Activated CD8-positive, alpha-beta memory T cell treated with anti-CD3 and anti-CD28 coated beads, Interleukin-2, amount 10 ng/mL, durations not matched to agents 7 days and 5 days (primary cell): ENCODE data around the gene SERPINB12. TPM values are rescaled to one million over a fixed set of nuclear protein-coding genes. Genes with fewer than 3 reads are reported as not detected.

Source experiments
- ATAC-seq: fragments of 150-1000 bp; cut with Tn5 transposase; one replicate; pipeline ENCODE4 v1.10.0; 2021; ENCODE audit warnings: moderate library complexity
- CTCF ChIA-PET: fragments of 350-600 bp; sonication (Branson Sonifier 250); formaldehyde crosslinking; loops from one replicate; lab custom pipeline; 2021; ENCODE audit warnings: antibody characterized with exemption; lab: Charles Lee
- DNase-seq: peaks from one replicate; pipeline ENCODE4 v3.0.0-alpha.2; 2020
- H3K27ac Mint-ChIP-seq: one replicate; pipeline ENCODE4 v1.8.0; 2021; ENCODE audit warnings: mild to moderate bottlenecking, mixed read lengths
- H3K27me3 Mint-ChIP-seq: one replicate; pipeline ENCODE4 v1.8.0; 2021; ENCODE audit warnings: mixed read lengths
- H3K36me3 Mint-ChIP-seq: one replicate; pipeline ENCODE4 v1.8.0; 2021; ENCODE audit warnings: mild to moderate bottlenecking, mixed read lengths
- H3K4me1 Mint-ChIP-seq: one replicate; pipeline ENCODE4 v1.8.0; 2021; ENCODE audit warnings: mixed read lengths
- H3K4me3 Mint-ChIP-seq: one replicate; pipeline ENCODE4 v1.8.0; 2021; ENCODE audit warnings: mild to moderate bottlenecking, moderate library complexity, mixed read lengths
- H3K9me3 Mint-ChIP-seq: one replicate; pipeline ENCODE4 v1.8.0; 2022; ENCODE audit warnings: low read depth, mixed read lengths
- total RNA-seq, 2 experiments: library from RNA; stranded (reverse); gene quantifications; one replicate each; pipeline ENCODE4 v1.2.3, GENCODE V29; 2021

The SERPINB12 gene
- total RNA-seq, 2 experiments from 2014 or later: not detected

GRCh38 chr18:63588909-63589308, 46.7 kb downstream of the SERPINB12 start:
- H3K4me1 Mint-ChIP-seq: no peaks in the 10 kb centered on the region
- CTCF ChIA-PET: no interaction called here
- H3K4me3 Mint-ChIP-seq: no peak overlapping the region
- no peak for ATAC-seq
- no peaks in the 10 kb centered on the region for H3K9me3 Mint-ChIP-seq
- peaks cover 8% of the 10 kb centered on the region for H3K27me3 Mint-ChIP-seq
- no peaks in the 10 kb centered on the region for H3K36me3 Mint-ChIP-seq
- DNase-seq: no peak
- H3K27ac Mint-ChIP-seq: no peak overlapping the region

- Mint-ChIP-seq H3K36me3 (no peaks in the 10 kb centered on the region), H3K4me1 (no peaks in the 10 kb centered on the region), H3K27me3 (peaks cover 6% of the 10 kb centered on the region), H3K27ac (no peak overlapping the region), H3K9me3 (no peaks in the 10 kb centered on the region), H3K4me3 (no peak overlapping the region)
- DNase-seq (no peak), ATAC-seq (no peak)
- CTCF ChIA-PET: no interaction called here
These were observed 48.2 kb downstream of the SERPINB12 start for GRCh38 chr18:63590373-63590772.

- Mint-ChIP-seq H3K9me3 (no peaks in the 10 kb centered on the region), H3K4me1 (no peaks in the 10 kb centered on the region), H3K4me3 (no peak overlapping the region), H3K36me3 (no peaks in the 10 kb centered on the region), H3K27me3 (peaks cover 6% of the 10 kb centered on the region), H3K27ac (no peak overlapping the region)
- CTCF ChIA-PET: no interaction called here
- ATAC-seq (no peak), DNase-seq (no peak)
These were observed 49.0 kb downstream of the SERPINB12 start for GRCh38 chr18:63590966-63591695.

- H3K9me3 Mint-ChIP-seq: no peaks in the 10 kb centered on the region
- H3K4me1 Mint-ChIP-seq: no peaks in the 10 kb centered on the region
- peaks cover 6% of the 10 kb centered on the region for H3K27me3 Mint-ChIP-seq
- H3K27ac Mint-ChIP-seq: no peak overlapping the region
- no peak for DNase-seq
- H3K4me3 Mint-ChIP-seq: no peak overlapping the region
- no peaks in the 10 kb centered on the region for H3K36me3 Mint-ChIP-seq
- no peak for ATAC-seq
- CTCF ChIA-PET: no interaction called here
These were observed 49.6 kb downstream of the SERPINB12 start for GRCh38 chr18:63591725-63592124.

- ATAC-seq: no peak
- H3K36me3 Mint-ChIP-seq: no peaks in the 10 kb centered on the region
- no peak overlapping the region for H3K4me3 Mint-ChIP-seq
- no peak overlapping the region for H3K27ac Mint-ChIP-seq
- H3K27me3 Mint-ChIP-seq: peaks cover 3% of the 10 kb centered on the region
- no peak for DNase-seq
- CTCF ChIA-PET: no interaction called here
- no peaks in the 10 kb centered on the region for H3K9me3 Mint-ChIP-seq
- H3K4me1 Mint-ChIP-seq: no peaks in the 10 kb centered on the region
These were observed 50.3 kb downstream of the SERPINB12 start for GRCh38 chr18:63592471-63592870.

GRCh38 chr18:63596964-63597363, 54.8 kb downstream of the SERPINB12 start:
- Mint-ChIP-seq H3K9me3 (no peaks in the 10 kb centered on the region), H3K36me3 (no peaks in the 10 kb centered on the region), H3K27ac (no peak overlapping the region), H3K4me3 (no peak overlapping the region), H3K4me1 (no peaks in the 10 kb centered on the region), H3K27me3 (peaks cover 3% of the 10 kb centered on the region)
- no peak for DNase-seq
- CTCF ChIA-PET: no interaction called here
- no peak for ATAC-seq

- DNase-seq (no peak), ATAC-seq (no peak)
- Mint-ChIP-seq H3K27ac (no peak overlapping the region), H3K4me1 (peaks cover 5% of the 10 kb centered on the region), H3K27me3 (peaks cover 4% of the 10 kb centered on the region), H3K9me3 (no peaks in the 10 kb centered on the region), H3K4me3 (no peak overlapping the region), H3K36me3 (no peaks in the 10 kb centered on the region)
- CTCF ChIA-PET: no interaction called here
These were observed 61.2 kb downstream of the SERPINB12 start for GRCh38 chr18:63603355-63603754.

- ATAC-seq (no peak), DNase-seq (no peak)
- peaks cover 4% of the 10 kb centered on the region for H3K27me3 Mint-ChIP-seq
- CTCF ChIA-PET: no interaction called here
- no peak overlapping the region for H3K27ac Mint-ChIP-seq
- H3K9me3 Mint-ChIP-seq: no peaks in the 10 kb centered on the region
- no peaks in the 10 kb centered on the region for H3K36me3 Mint-ChIP-seq
- peaks cover 5% of the 10 kb centered on the region for H3K4me1 Mint-ChIP-seq
- no peak overlapping the region for H3K4me3 Mint-ChIP-seq
These were observed 61.6 kb downstream of the SERPINB12 start for GRCh38 chr18:63603772-63604171.

- Mint-ChIP-seq H3K4me3 (no peak overlapping the region), H3K27me3 (peaks cover 4% of the 10 kb centered on the region), H3K36me3 (no peaks in the 10 kb centered on the region), H3K4me1 (peaks cover 5% of the 10 kb centered on the region), H3K27ac (no peak overlapping the region), H3K9me3 (no peaks in the 10 kb centered on the region)
- CTCF ChIA-PET: no interaction called here
- ATAC-seq (no peak), DNase-seq (no peak)
These were observed 62.8 kb downstream of the SERPINB12 start for GRCh38 chr18:63604791-63605567.

- DNase-seq (no peak), ATAC-seq (no peak)
- CTCF ChIA-PET: no interaction called here
- Mint-ChIP-seq H3K9me3 (no peaks in the 10 kb centered on the region), H3K27ac (no peak overlapping the region), H3K36me3 (no peaks in the 10 kb centered on the region), H3K4me3 (no peak overlapping the region), H3K4me1 (peaks cover 5% of the 10 kb centered on the region), H3K27me3 (peaks cover 6% of the 10 kb centered on the region)
These were observed 64.4 kb downstream of the SERPINB12 start for GRCh38 chr18:63606526-63606925.

- DNase-seq (no peak), ATAC-seq (no peak)
- Mint-ChIP-seq H3K9me3 (no peaks in the 10 kb centered on the region), H3K27me3 (peaks cover 3% of the 10 kb centered on the region), H3K27ac (no peak overlapping the region), H3K4me3 (no peak overlapping the region), H3K4me1 (no peaks in the 10 kb centered on the region), H3K36me3 (no peaks in the 10 kb centered on the region)
- CTCF ChIA-PET: no interaction called here
These were observed 71.3 kb downstream of the SERPINB12 start for GRCh38 chr18:63613420-63613819.

GRCh38 chr18:63617049-63617914, 75.1 kb downstream of the SERPINB12 start:
- Mint-ChIP-seq H3K27me3 (no peaks in the 10 kb centered on the region), H3K4me1 (no peaks in the 10 kb centered on the region), H3K36me3 (no peaks in the 10 kb centered on the region), H3K27ac (no peak overlapping the region), H3K9me3 (no peaks in the 10 kb centered on the region), H3K4me3 (no peak overlapping the region)
- no peak for ATAC-seq
- DNase-seq: no peak
- CTCF ChIA-PET: no interaction called here

GRCh38 chr18:63617915-63618234, 75.7 kb downstream of the SERPINB12 start:
- no peaks in the 10 kb centered on the region for H3K27me3 Mint-ChIP-seq
- ATAC-seq (no peak), DNase-seq (no peak)
- no peaks in the 10 kb centered on the region for H3K9me3 Mint-ChIP-seq
- no peaks in the 10 kb centered on the region for H3K36me3 Mint-ChIP-seq
- H3K4me1 Mint-ChIP-seq: no peaks in the 10 kb centered on the region
- CTCF ChIA-PET: no interaction called here
- H3K27ac Mint-ChIP-seq: no peak overlapping the region
- H3K4me3 Mint-ChIP-seq: no peak overlapping the region
